Stimulated activated CD4-positive, alpha-beta T cell treated with anti-CD3 and anti-CD28 coated beads, Interleukin-2, amount 100 ng/mL, for 24 hours (primary cell): Measurements from ENCODE around the gene PSMB9.
"Not testable (repeated sequence)": the region's sequence is repeated elsewhere in the genome, so short reads cannot be mapped to it uniquely, and the experiment has no call there.

Source experiments
- DNase-seq, 2 donors: peaks; one replicate each; pipeline ENCODE4 v3.0.0-alpha.2; 2020

Gene PSMB9

DNA sequence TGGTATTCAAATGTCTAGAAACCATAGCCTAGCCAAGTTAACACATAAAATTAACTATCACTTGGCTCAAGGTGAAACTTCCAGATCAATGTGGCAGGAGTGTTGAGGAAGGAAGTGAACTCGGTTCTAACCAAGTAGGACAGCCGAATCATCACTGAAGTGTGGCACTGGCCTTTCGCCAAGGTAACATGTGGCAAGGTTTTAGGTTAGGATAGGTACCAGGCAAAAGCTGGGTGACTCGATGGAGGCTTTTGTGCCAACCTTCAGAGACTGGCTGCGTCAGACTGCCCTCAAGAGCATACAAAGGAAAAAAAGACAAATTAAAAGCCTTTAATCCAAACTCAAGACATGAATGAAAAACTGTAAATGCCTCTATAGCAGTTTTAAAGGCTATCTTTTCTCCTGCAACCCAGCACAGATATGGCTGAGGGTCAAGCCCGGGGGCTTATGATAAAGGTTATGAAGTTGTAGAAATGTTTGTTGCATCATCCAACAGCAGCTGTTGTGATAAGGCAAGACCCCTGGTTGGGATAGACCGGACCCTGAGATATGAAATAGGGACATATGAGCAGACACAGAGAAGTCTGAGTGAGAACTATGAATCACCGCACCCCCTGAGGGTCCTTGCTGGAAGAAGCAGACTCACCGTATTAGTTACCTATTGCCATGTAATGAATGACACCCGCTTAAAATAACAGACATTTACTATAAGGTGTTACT is 11.9 kb downstream of the PSMB9 start:
- DNase-seq: no peak

DNA sequence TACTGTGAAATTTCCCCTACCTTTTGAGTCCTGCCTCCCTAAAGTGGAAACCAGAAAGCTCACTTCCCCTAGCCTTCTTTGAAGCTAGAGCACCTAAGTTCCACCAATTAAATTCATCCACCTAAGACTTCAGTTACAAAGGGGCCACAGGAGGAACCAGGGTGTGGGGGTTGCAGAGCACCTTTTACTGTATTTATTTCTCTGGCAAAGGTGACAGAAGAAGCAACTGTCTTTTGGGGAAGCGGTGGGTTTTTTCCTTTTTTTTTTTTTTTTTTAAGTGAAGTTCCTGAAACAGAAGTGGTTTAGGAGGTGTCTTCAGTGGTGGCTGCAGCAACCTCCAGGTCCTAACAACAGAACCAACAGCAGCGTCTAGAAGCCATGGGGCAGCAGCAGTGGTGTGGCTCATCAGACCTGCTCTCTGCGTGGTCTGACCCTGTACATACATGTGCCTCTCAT is 13.1 kb downstream of the PSMB9 start:
- no peak for DNase-seq

DNA sequence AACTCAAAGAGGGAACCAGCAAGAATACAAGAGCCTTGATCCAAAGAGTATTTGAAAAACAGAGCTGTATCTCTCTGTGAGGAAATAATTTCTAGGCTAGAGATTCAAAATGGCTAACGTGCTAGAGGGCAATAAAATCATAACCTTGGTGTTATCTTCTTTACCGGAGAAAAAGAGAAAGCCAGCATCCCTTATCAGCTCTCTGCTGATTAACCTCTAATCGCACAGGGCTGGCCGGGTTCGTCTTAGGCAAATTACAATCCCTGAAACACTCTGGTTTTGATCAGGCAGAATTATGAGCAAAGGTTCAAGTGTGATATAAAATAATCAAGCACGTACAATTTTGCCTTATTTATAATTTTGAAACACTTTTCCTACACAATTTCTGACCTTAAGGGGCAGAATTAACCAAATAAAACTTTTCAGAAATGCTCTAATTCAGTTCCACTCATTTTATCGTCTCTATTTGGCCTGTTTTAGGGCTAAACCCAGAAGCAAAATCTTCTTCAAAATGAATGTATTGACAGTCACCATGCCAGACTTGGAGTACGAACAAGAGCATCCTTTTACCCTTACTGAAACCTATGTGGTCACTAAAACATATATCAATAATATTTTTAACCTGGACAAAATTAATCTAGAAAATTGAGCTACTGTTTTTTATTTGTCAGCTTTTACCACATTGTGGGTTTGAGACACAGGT is 13.7 kb downstream of the PSMB9 start:
- DNase-seq: no peak

GRCh38 chr6:32868257-32868788 is 14.3 kb downstream of the PSMB9 start:
- peak; percentile 92 for DNase-seq

DNA sequence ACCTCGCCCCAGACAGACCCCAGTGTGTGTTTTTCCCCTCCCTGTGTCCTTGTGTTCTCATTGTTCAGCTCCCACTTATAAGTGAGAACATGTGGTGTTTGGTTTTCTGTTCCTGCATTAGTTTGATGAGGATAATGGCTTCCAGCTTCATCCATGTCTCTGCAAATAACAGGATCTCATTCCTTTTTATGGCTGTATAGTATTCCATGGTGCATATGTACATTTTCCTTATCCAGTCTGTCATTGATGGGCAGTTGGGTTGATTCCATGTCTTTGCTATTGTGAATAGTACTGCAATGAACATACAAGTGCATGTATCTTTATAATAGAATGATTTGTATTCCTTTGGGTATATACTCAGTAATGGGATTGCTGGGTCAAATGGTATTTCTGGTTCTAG is 20.0 kb downstream of the PSMB9 start:
- DNase-seq: not testable (repeated sequence)

- DNase-seq: no peak
Measured at GRCh38 chr6:32876603-32877002, 22.6 kb downstream of the PSMB9 start.

DNA sequence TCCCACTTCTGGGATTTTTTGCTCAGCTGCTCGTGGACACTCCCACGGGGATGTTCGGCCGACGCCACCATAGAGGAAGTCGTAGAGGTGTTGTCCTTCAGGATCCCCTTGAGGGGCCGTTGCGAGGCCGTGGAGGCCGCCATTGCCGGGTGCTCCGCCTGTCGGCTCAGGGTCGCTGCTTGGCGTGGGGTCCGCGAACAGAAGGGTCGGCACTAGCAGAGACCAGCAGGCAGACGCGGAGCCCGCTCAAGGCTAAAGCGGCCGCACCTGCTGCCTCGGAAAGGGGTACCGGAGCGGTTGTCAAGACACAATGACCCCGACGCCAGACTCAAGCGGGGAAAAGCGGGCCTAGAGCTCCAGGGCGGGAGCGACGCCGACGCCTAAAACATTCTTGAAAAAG is 25.7 kb downstream of the PSMB9 start:
- DNase-seq: no peak

DNA sequence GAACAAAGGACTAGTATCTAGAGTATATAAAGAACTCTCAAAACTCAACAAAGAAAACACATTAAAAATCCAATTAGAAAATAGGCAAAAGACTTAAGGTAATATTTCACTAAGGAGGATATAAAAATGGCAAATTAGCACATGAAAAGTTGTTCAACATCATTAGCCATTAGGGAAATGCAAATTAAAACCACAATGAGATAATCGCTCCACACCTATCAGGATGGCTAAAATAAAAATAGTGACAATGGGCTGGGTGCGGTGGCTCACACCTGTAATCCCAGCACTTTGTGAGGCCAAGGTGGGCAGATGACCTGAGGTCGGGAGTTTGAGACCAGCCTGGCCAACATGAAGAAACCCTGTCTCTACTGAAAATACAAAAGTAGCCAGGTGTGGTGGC is 27.0 kb downstream of the PSMB9 start:
- not testable (repeated sequence) for DNase-seq

GRCh38 chr6:32882879-32883250 is 28.9 kb downstream of the PSMB9 start:
- DNase-seq: no peak

GRCh38 chr6:32883789-32884188 is 29.8 kb downstream of the PSMB9 start:
- no peak for DNase-seq

- DNase-seq: no peak
Measured at GRCh38 chr6:32885698-32886286, 31.8 kb downstream of the PSMB9 start.

- no peak for DNase-seq
Measured at GRCh38 chr6:32886681-32887383, 32.8 kb downstream of the PSMB9 start.

- no peak for DNase-seq
Measured at GRCh38 chr6:32887616-32888015, 33.6 kb downstream of the PSMB9 start.

GRCh38 chr6:32888576-32888975 is 34.6 kb downstream of the PSMB9 start:
- DNase-seq: no peak

DNA sequence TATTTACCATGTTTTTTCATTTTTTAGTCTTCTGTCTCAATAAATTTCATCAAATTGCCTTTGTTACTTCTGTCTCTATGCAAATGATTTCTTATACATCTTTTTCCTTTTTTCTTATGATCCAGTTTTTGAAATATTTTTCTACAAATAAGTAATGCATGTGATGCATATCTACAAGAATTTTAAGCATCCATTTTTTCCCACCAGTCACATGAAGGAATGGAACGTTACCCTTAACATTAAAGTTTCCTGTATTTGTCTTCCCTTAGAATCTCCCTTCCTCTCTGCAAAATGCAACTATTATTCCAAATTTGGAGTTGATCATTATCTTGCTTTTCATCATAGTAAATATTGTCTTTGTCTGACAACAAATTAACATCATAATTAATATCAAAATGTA is 35.5 kb downstream of the PSMB9 start:
- DNase-seq: no peak

- no peak for DNase-seq
Measured at GRCh38 chr6:32890831-32891230, 36.8 kb downstream of the PSMB9 start.

- peak; percentile 96 to 97 for DNase-seq
Measured at GRCh38 chr6:32894085-32895005, 40.4 kb downstream of the PSMB9 start.

GRCh38 chr6:32895006-32895345 is 41.0 kb downstream of the PSMB9 start:
- no peak for DNase-seq

DNA sequence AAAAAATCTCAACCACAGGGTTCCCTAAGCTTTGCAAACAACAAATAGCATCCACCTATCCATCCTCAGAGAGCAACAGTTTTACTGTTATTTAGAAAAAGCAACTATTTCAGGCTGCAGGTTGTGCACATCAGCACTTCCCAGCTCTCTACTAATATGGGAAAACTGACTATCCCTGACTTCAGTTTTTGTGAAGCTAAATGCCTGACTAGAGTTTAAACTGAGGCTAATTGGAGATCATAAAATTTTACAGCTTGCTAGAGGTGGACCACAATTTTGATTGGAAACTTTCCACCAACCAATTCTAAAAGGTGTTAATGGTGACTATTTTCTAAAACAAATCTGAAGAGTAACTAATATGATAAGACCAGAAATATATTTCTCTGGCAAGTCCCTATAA is 50.0 kb downstream of the PSMB9 start:
- no peak for DNase-seq

DNA sequence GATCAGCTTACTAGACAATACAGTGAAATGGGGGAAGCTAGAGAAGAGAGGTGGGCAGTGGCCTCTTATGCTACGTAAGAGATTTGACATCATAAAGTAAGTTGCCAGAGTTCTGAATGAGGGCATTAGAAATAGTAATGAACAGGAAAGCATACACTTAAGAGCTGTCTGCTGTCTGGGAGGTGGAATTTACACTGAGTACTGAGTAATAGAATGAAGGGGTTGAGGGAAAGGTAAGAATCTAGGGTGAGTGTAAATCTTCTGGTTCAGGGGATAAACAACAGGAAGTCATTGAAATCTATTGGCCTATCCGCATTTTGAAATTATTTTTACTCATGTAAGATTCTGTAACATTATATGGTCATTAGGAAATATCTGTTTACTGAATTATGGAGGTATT is 51.1 kb downstream of the PSMB9 start:
- DNase-seq: no peak

- DNase-seq: no peak
Measured at GRCh38 chr6:32906539-32906938, 52.5 kb downstream of the PSMB9 start.

- no peak for DNase-seq
Measured at GRCh38 chr6:32908897-32909296, 54.9 kb downstream of the PSMB9 start.
